Natural killer cell (primary cell): Measurements from ENCODE around the gene MYO16. TPM values are rescaled to one million over a fixed set of nuclear protein-coding genes. Genes with fewer than 3 reads are reported as not detected.

Experiments
- ATAC-seq, 3 donors: fragments of 150-1000 bp in 2 of 3; fragments of 200-7000 bp in 1 of 3; cut with Tn5 transposase; 1 replicate in 1 of 3; 2 replicates in 2 of 3; pipeline ENCODE4 v1.10.0; 2021; ENCODE audit warnings: mild to moderate bottlenecking in 2 of 3, moderate library complexity in 2 of 3
- DNase-seq, 2 donors: peaks; one replicate each; pipeline versions ENCODE4 v3.0.0 to v3.0.0-alpha.2; 2013 to 2021; ENCODE audit warnings: mixed read lengths in 1 of 2
- H3K27ac ChIP-seq: one replicate; pipeline ENCODE4 v1.5.1; 2013; ENCODE audit warnings: mild to moderate bottlenecking, low read length
- H3K27me3 ChIP-seq: one replicate; pipeline ENCODE4 v1.6.1; 2013; ENCODE audit warnings: low read length; ENCODE audit not compliant: control insufficient read depth, insufficient read depth
- H3K36me3 ChIP-seq: one replicate; pipeline ENCODE4 v1.6.1; 2013; ENCODE audit warnings: low read length; ENCODE audit not compliant: control insufficient read depth, insufficient read depth
- H3K4me1 ChIP-seq: one replicate; pipeline ENCODE4 v1.6.1; 2013; ENCODE audit warnings: low read length; ENCODE audit not compliant: control insufficient read depth, insufficient read depth
- H3K4me3 ChIP-seq: one replicate; pipeline ENCODE4 v1.5.1; 2013; ENCODE audit warnings: low read length
- H3K9me3 ChIP-seq: one replicate; pipeline ENCODE4 v1.6.1; 2013; ENCODE audit warnings: low read length; ENCODE audit not compliant: control insufficient read depth, insufficient read depth
- H3K27ac Mint-ChIP-seq, 2 donors: one replicate each; pipeline ENCODE4 v1.8.0; 2022; ENCODE audit warnings: mild to moderate bottlenecking in 2 of 2, mixed read lengths in 2 of 2, moderate library complexity in 1 of 2
- H3K27me3 Mint-ChIP-seq, 2 donors: one replicate each; pipeline ENCODE4 v1.8.0; 2022; ENCODE audit warnings: low read depth in 2 of 2, mixed read lengths in 2 of 2
- H3K36me3 Mint-ChIP-seq: one replicate; pipeline ENCODE4 v1.8.0; 2022; ENCODE audit warnings: mixed read lengths
- H3K4me1 Mint-ChIP-seq, 2 donors: one replicate each; pipeline ENCODE4 v1.8.0; 2022; ENCODE audit warnings: mixed read lengths in 2 of 2
- H3K4me3 Mint-ChIP-seq: one replicate; pipeline ENCODE4 v1.8.0; 2022; ENCODE audit warnings: mild to moderate bottlenecking, moderate library complexity, mixed read lengths
- H3K9me3 Mint-ChIP-seq, 2 donors: one replicate each; pipeline ENCODE4 v1.8.0; 2022; ENCODE audit warnings: mixed read lengths in 2 of 2
- WGBS: methylation state at CpG from one replicate; pipeline ENCODE4 v1.1.7; 2013; ENCODE audit warnings: missing lambda C conversion rate; ENCODE audit not compliant: insufficient coverage; 5-methylcytosine and 5-hydroxymethylcytosine counted together
- intact Hi-C: fragments of 100-400 bp; cut with micrococcal nuclease; formaldehyde crosslinking; loops from one replicate; pipeline ENCODE4 v1.14.2; 2022
- total RNA-seq, 4 donors: library from RNA; stranded (reverse); fragments of 120-200 nt in 1 of 4; gene quantifications; one replicate each; pipeline versions ENCODE4 v1.2.3 to v1.2.4, GENCODE V29; 2013 to 2022
- TF ChIP-seq, protein P1 (sequence below): fragments of 200-600 bp; IDR thresholded peaks from one replicate; pipeline ENCODE4 v1.8.0; 2022; ENCODE audit warnings: antibody characterized with exemption

The MYO16 gene
- total RNA-seq, 3 donors from 2014 or later (not counting 1 experiment from before 2014, with no cell fraction given): 0.28 TPM; not detected in 2

DNA sequence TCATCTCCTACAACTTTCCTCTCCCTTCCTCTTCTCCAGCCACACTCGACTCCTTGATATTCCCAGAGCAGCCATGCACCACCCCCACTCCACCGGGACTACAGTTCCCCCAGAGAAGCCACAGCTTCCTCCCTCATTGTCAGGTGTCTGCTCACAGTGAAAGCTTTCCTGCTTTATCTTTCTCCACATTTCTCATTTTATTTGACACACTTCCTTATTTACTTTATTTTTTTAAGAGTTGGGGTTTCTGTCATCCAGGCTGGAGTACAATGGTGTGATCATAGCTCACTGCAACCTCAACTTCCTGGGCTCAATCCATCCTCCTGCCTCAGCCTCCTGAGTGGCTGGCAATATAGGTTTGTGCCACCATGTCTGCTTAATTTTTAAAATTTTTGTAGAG, 464.6 kb downstream of the MYO16 start:
- no peaks in the 10 kb centered on the region for H3K9me3 ChIP-seq
- H3K27me3 Mint-ChIP-seq: peaks cover 0 to 8% of the 10 kb centered on the region in 2 donors
- H3K27ac Mint-ChIP-seq: no peak overlapping the region
- no peaks in the 10 kb centered on the region for H3K36me3 ChIP-seq
- no peak overlapping the region for H3K27ac ChIP-seq
- TF ChIP-seq, protein P1, sequence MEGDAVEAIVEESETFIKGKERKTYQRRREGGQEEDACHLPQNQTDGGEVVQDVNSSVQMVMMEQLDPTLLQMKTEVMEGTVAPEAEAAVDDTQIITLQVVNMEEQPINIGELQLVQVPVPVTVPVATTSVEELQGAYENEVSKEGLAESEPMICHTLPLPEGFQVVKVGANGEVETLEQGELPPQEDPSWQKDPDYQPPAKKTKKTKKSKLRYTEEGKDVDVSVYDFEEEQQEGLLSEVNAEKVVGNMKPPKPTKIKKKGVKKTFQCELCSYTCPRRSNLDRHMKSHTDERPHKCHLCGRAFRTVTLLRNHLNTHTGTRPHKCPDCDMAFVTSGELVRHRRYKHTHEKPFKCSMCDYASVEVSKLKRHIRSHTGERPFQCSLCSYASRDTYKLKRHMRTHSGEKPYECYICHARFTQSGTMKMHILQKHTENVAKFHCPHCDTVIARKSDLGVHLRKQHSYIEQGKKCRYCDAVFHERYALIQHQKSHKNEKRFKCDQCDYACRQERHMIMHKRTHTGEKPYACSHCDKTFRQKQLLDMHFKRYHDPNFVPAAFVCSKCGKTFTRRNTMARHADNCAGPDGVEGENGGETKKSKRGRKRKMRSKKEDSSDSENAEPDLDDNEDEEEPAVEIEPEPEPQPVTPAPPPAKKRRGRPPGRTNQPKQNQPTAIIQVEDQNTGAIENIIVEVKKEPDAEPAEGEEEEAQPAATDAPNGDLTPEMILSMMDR: no peak
- no peak for DNase-seq
- H3K4me3 Mint-ChIP-seq: no peak overlapping the region
- H3K27me3 ChIP-seq: no peaks in the 10 kb centered on the region
- intact Hi-C loops: no loop called here
- H3K4me1 Mint-ChIP-seq: no peaks in the 10 kb centered on the region
- WGBS: 0% methylated on average over 2 of the region's 2 CpGs
- no peaks in the 10 kb centered on the region for H3K36me3 Mint-ChIP-seq
- no peak overlapping the region for H3K4me3 ChIP-seq
- no peaks in the 10 kb centered on the region for H3K4me1 ChIP-seq
- no peak for ATAC-seq
- peaks cover 0 to 3% of the 10 kb centered on the region in 2 donors for H3K9me3 Mint-ChIP-seq

DNA sequence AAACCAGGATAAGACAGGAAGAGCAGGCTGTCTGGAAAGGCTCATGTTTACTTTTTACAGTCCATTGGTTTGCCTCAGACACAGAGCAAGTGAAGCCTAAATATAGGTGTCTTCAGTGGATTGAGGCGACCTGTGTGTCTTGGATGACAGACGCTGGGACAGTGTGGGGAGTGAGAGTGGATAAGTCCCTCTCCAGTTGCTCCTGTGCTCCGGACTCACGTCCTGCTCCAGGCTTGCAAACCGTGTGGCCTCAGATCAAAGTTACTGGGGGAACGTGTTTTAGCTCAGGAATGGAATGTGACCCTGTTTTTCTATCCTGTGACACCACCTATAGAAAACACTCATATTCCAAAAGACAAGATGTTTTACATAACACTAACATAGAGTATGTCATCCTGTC, 465.7 kb downstream of the MYO16 start:
- intact Hi-C loops: no loop called here
- Histone ChIP-seq H3K9me3 (no peaks in the 10 kb centered on the region), H3K27ac (no peak overlapping the region), H3K27me3 (no peaks in the 10 kb centered on the region), H3K36me3 (no peaks in the 10 kb centered on the region), H3K4me3 (no peak overlapping the region), H3K4me1 (no peaks in the 10 kb centered on the region)
- TF ChIP-seq, protein P1: no peak
- Mint-ChIP-seq H3K27me3 (peaks cover 5 to 8% of the 10 kb centered on the region in 2 donors), H3K9me3 (peaks cover 0 to 3% of the 10 kb centered on the region in 2 donors), H3K27ac (no peak overlapping the region), H3K36me3 (no peaks in the 10 kb centered on the region), H3K4me1 (no peaks in the 10 kb centered on the region), H3K4me3 (no peak overlapping the region)
- WGBS: 100% methylated on average over 6 of the region's 6 CpGs
- no peak for DNase-seq
- no peak for ATAC-seq

DNA sequence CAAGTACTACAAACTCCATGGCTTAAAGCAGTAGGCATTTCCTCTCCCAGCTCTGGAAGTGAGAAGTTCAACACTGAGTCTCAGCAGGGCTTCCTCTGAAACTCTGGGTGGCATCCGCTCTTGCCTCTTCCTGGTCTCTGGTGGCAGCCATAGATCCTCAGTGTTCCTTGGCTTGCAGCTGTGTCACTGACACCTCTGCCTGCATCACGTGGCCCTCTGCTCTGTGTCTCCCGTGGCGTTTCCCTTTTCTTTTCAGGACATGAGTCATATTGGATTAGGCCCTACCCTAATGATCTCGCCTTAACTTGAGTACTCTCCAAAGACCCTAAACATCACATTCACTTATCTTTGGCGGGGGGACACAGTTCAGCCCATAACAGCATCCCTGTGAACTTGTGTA, 466.7 kb downstream of the MYO16 start:
- H3K27ac ChIP-seq: no peak overlapping the region
- DNase-seq (no peak), ATAC-seq (no peak)
- Mint-ChIP-seq H3K27me3 (peaks cover 2 to 13% of the 10 kb centered on the region in 2 donors), H3K27ac (no peak overlapping the region), H3K36me3 (no peaks in the 10 kb centered on the region), H3K9me3 (peaks cover 0 to 3% of the 10 kb centered on the region in 2 donors), H3K4me1 (no peaks in the 10 kb centered on the region), H3K4me3 (no peak overlapping the region)
- no peaks in the 10 kb centered on the region for H3K4me1 ChIP-seq
- no peaks in the 10 kb centered on the region for H3K36me3 ChIP-seq
- intact Hi-C loops: no loop called here
- 72% methylated on average over 5 of the region's 6 CpGs for WGBS
- no peaks in the 10 kb centered on the region for H3K9me3 ChIP-seq
- H3K4me3 ChIP-seq: no peak overlapping the region
- no peaks in the 10 kb centered on the region for H3K27me3 ChIP-seq
- TF ChIP-seq, protein P1: no peak

DNA sequence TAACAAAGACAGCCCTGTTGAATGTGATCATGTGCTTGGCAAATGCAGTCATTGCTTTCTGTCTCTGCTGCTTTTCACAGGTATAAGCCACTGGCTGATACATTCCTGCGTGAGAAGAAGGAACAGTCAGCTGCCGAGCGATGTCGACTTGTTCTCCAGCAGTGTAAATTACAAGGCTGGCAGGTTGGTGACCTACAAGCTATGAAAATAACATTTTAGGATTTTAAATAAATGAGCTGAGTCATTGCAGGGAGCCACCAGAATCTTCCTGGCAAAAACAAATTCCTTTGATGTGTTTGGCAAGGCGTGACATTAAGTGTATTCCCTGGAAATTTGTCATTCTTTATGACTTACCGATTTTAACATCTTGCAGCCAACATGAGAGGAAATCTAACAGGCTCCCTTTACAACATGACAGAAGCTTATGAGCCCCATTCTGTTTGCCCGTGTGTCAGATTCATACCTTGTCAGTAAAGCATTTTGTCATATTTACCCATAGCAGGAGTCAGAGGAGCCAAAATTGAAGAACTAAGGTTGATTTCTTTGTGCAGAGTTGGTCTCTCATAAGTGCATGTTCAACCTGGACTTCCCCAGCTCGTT, 471.4 kb downstream of the MYO16 start:
- DNase-seq (no peak), ATAC-seq (no peak)
- no peaks in the 10 kb centered on the region for H3K4me1 ChIP-seq
- no peaks in the 10 kb centered on the region for H3K9me3 ChIP-seq
- peaks cover 0 to 20% of the 10 kb centered on the region in 2 donors for H3K27me3 Mint-ChIP-seq
- no peaks in the 10 kb centered on the region for H3K27me3 ChIP-seq
- no peak overlapping the region for H3K4me3 Mint-ChIP-seq
- no peak overlapping the region for H3K27ac ChIP-seq
- 76% methylated on average over 8 of the region's 8 CpGs for WGBS
- no peaks in the 10 kb centered on the region for H3K36me3 ChIP-seq
- H3K9me3 Mint-ChIP-seq: no peaks in the 10 kb centered on the region
- TF ChIP-seq, protein P1: no peak
- H3K27ac Mint-ChIP-seq: no peak overlapping the region
- H3K36me3 Mint-ChIP-seq: no peaks in the 10 kb centered on the region
- no peak overlapping the region for H3K4me3 ChIP-seq
- intact Hi-C loops: no loop called here
- no peaks in the 10 kb centered on the region for H3K4me1 Mint-ChIP-seq
